ENCODE data around the gene CAMTA1.

Gene CAMTA1

GRCh38 chr1:7529917-7530316 is 744.7 kb downstream of the CAMTA1 start:
- DNase-seq (ENCODE audit: low read depth in 2 of 2) = no peak

DNA sequence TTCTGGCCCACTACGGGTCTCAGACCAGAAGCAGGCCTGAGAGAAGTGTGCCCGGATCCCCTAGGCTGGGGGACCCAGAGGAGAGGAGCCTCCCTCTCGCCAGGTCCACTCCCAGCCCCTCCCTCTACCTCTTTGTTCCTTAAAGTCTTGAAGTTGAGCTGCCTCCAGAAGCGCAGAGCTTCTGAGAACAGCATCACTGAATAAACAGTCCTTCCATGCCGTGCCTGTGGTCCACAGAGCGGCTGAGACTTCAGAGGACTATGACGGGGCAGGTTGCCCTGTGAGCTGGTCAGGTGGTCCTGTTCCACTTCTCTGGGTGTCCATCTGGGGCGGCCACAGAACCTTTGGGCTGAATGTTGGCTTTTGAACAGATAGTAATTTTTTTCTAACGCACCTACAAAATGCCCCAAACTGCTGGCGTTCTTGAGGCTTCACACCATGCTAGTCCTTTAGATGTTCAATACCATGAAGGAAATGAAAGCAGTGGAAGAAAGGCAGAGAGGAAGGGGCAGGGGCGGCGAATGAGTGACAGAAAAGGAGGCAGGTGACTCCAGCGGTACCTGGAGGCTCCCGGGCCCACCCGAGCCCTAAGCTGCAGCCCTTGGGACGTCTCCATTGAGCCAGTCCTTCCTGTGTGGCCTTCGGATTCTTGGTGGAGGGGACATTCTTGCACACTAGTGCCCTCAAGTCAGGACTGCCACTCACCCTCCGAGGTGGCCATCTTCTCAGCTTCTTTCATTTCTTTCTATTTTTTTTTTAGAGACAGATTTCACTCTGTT is 746.5 kb downstream of the CAMTA1 start:
- no peak for DNase-seq (ENCODE audit: low read depth in 2 of 2)

GRCh38 chr1:7533006-7533405 is 747.8 kb downstream of the CAMTA1 start:
- DNase-seq (ENCODE audit: low read depth in 2 of 2) = no peak

DNA sequence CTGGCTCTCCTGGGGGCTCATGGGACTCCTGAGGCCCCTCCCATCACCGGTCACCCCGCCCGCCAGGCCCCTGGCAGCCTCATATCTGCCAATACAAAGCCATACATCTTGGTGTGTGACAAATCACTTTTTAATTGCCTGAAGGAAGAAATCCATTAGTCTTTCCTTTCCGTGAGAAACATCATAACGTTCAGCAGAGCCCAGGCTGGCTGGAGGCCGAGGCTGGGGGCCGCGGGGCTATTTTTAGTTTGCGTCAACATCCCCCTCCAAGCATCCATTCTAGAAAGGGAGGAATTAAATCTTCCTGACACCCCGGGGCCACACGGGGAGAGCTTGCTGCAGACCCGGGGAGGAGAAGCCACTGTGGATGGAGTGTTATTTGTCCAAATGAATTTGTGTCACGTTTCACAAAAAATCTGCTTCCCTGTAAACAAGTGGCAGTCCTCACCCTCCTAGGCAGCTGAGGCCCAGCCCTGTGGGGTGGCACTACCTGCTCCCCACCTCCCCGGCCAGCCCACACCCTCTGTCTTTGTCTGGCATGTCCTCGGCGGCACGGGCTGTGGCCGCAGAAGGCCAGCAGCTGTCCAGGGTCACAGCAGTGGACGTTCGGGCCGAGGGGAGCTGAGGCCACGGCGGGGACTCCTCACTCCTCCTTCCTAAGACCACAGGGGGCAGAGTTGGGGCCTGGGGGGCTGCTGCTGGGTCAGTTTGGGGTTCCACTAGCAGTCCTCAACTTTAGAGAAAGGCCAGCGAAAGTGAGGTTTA is 749.0 kb downstream of the CAMTA1 start:
- no peak for DNase-seq (ENCODE audit: low read depth in 2 of 2)

- DNase-seq (ENCODE audit: low read depth in 2 of 2) = no peak
Measured at GRCh38 chr1:7535016-7535415, 749.8 kb downstream of the CAMTA1 start.

DNA sequence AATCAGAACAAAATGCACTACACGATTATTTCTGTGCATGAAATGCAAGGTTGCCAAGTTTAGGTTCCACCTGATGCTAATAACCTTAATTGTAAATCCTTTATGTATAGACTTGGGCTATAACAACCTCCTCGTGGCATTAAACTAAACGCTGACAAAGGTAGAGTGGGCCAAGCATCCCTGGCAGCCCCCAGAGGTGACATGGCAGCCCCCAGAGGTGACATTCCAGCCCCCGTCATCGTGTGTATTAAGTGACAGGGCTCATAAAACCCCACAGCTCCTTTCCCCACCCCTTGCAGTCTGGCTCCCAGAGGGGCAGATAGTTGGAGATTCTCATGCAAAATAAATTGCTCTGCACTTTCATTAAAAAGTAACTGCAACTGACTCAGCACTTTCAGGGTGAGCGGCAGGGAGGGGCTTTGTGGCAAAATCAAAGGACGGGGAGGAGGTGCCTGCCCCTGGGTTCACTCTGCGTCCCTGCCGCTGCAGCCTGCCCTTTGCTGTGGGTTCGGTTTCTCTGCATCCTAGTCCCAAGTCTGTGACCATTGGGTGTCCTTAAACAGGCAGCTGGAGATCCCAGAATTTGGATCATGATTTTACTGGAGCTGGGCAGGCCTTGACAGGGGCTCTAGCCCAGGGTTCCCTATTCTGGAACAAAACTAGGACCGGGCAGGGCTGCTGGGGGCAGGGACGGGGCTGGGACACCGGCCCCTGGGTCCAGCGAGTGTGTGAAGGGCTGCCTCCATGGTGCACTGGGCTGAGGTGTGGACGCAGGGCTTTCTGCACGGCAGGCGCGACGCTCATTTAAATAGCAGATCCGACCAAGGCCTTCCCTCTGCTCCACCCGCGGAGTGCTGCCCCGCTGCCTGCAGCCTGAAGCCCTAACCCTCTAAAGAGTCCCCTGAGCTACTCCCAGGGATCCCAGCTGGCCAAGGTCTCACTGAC is 751.0 kb downstream of the CAMTA1 start:
- no peak for DNase-seq (ENCODE audit: low read depth in 2 of 2)

- no peak for DNase-seq (ENCODE audit: low read depth in 2 of 2)
Measured at GRCh38 chr1:7536891-7537591, 751.8 kb downstream of the CAMTA1 start.

- no peak for DNase-seq (ENCODE audit: low read depth in 2 of 2)
Measured at GRCh38 chr1:7538033-7538432, 752.8 kb downstream of the CAMTA1 start.

GRCh38 chr1:7538849-7539768 is 753.9 kb downstream of the CAMTA1 start:
- no peak for DNase-seq (ENCODE audit: low read depth in 2 of 2)

- peak in 1 of 2 donors; percentile 54 for DNase-seq (ENCODE audit: low read depth in 2 of 2)
Measured at GRCh38 chr1:7539769-7540175, 754.5 kb downstream of the CAMTA1 start.

GRCh38 chr1:7540816-7541215 is 755.6 kb downstream of the CAMTA1 start:
- DNase-seq (ENCODE audit: low read depth in 2 of 2) = no peak

DNA sequence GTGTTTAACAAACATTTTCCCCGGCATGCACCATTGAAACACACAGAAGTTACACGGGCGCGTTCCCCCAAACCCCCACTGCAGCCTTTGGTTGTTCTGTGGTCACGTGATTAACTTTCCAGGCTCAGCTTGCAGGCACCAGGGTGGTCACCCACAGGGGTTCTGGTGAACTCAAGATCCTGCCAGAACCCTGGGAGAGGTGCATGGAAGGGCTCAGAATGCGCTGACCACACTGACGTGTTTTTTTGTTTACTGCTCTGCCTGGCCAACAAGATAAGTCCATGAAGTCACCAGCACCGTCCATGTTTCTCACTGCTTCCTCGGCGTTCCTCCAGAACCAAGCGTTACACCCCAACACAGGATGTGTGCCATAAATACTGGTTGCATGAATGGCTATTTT is 756.4 kb downstream of the CAMTA1 start:
- no peak for DNase-seq (ENCODE audit: low read depth in 2 of 2)

GRCh38 chr1:7543718-7544090 is 758.5 kb downstream of the CAMTA1 start:
- DNase-seq (ENCODE audit: low read depth in 2 of 2) = no peak

- DNase-seq (ENCODE audit: low read depth in 2 of 2) = peak; percentile 30 to 51
Measured at GRCh38 chr1:7549277-7550161, 764.3 kb downstream of the CAMTA1 start.

DNA sequence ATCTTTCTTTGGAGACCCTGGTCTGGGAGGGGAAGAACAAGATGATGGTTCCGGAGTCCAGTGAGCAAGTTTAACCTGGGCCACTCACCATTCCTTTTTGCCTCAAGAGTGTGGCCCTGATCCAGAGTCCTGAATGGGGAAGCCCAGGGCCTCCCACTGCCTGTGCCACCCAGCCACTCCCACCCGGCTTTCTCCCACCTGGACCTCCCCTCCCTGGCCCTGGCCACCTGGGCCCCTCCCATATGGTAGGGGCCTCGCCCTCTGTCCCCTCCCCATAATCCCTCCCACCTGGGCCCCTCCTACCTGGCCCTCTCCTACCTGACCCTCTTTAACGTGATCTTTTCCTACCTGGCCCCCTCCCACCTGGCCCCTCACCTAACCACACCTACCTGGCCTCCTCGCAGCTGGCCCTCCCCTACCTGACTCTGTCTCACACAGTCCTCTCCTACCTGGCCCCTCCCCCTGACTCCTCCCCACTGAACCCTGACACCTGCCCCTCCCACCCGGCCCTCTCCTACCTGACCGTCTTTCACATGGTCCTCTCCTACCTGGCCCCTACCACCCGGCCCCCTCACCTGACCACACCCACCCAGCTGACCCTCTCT is 765.1 kb downstream of the CAMTA1 start:
- no peak for DNase-seq (ENCODE audit: low read depth in 2 of 2)

DNA sequence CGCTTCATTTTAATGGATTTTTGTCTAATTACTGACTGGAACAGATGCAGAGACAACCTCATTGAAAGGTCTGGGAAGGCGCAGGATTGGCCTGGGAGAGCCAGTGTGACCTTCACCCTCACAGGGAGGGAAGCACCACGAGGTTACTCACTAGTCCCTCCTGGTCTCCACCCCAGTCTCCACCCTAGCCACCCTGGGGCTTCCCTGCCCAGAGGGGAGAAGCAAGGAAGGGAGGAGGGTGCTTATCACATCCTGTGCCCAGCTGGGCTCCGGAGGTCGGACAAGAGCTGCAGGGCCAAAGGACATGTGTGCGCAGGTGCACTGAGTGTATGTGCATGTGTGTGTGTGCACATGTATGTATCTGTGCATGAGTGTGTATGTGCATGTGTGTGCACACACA is 765.7 kb downstream of the CAMTA1 start:
- no peak for DNase-seq (ENCODE audit: low read depth in 2 of 2)

- DNase-seq (ENCODE audit: low read depth in 2 of 2) = no peak
Measured at GRCh38 chr1:7551442-7551841, 766.2 kb downstream of the CAMTA1 start.

DNA sequence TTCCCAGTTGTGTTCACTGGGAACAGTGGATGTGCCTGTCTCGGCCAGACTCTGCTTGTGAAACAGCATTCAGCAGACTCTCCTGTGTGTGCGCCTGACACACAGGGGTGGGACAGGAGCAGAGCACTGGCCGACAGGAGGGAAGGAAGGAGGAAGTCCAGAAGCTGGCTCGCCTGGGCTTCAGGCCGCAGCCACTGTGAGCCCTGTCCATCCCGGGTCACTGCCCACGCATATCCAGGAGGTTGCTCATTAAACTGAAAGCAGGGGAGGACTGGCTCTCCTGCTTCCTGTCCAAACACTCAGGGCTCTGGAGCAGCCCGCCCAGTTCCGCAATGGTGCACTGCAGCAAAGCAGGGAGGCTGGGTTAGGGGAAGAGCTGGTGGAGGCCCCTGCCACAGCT is 767.1 kb downstream of the CAMTA1 start:
- DNase-seq (ENCODE audit: low read depth in 2 of 2) = no peak

All from stimulated activated CD4-positive, alpha-beta T cell treated with anti-CD3 and anti-CD28 coated beads, Interleukin-4, amount 100 ng/mL, for 48 hours (primary cell).